NT2/D1 (cell line): ENCODE results near the gene XPO1.
"Not testable (repeated sequence)": the region's sequence is repeated elsewhere in the genome, so short reads cannot be mapped to it uniquely, and the experiment has no call there.

ENCODE experiments used
- DNase-seq: peaks from one replicate; pipeline ENCODE4 v3.0.0-alpha.2; 2011; ENCODE audit warnings: low read depth, low spot score
- H3K27me3 ChIP-seq: 2 replicates; pipeline ENCODE4 v1.6.0; 2011; ENCODE audit warnings: mild to moderate bottlenecking; ENCODE audit not compliant: insufficient read length, insufficient read depth
- H3K36me3 ChIP-seq: 2 replicates; pipeline ENCODE4 v1.6.1; 2011; ENCODE audit warnings: mild to moderate bottlenecking, low read length, mixed read lengths; ENCODE audit not compliant: insufficient read depth, insufficient read length
- H3K4me1 ChIP-seq: 2 replicates; pipeline ENCODE4 v1.5.1; 2011; ENCODE audit not compliant: insufficient read depth, insufficient read length
- H3K4me3 ChIP-seq: 2 replicates; pipeline ENCODE4 v1.5.1; 2011; ENCODE audit warnings: low read depth; ENCODE audit not compliant: insufficient read length
- H3K9ac ChIP-seq: 2 replicates; pipeline ENCODE4 v1.6.0; 2011; ENCODE audit warnings: low read depth; ENCODE audit not compliant: insufficient read length
- H3K9me3 ChIP-seq: 2 replicates; pipeline ENCODE4 v1.5.1; 2011; ENCODE audit warnings: mild to moderate bottlenecking, low read length; ENCODE audit not compliant: insufficient read depth
- SUZ12 ChIP-seq: IDR thresholded peaks from 2 replicates; pipeline ENCODE4 v1.6.1; 2011; ENCODE audit not compliant: insufficient read length, insufficient read depth; ENCODE audit errors: extremely low read depth
- YY1 ChIP-seq: IDR thresholded peaks from 2 replicates; pipeline ENCODE4 v1.6.1; 2011; ENCODE audit not compliant: insufficient read length, insufficient read depth
- ZNF274 ChIP-seq: IDR thresholded peaks from 2 replicates; pipeline ENCODE4 v1.6.1; 2011; ENCODE audit warnings: mild to moderate bottlenecking, low read depth, low read length

XPO1 gene

GRCh38 chr2:61470965-61471904 is 66.9 kb downstream of the XPO1 start, which contains the start of gene USP34:
USP34 (minus strand) TSS chr2:61471087; CDS start chr2:61470692, 395 bp downstream.
- H3K27me3 ChIP-seq, result no peaks in the 10 kb centered on the region
- TF ChIP-seq SUZ12 (no peak), YY1 (peak; percentile 24), ZNF274 (no peak)
- no peaks in the 10 kb centered on the region for H3K9me3 ChIP-seq
- H3K4me3 ChIP-seq, result peak within 1 kb of the TSS; percentile 85
- H3K4me1 ChIP-seq, result peaks cover 5% of the 10 kb centered on the region
- peaks cover 14% of the 10 kb centered on the region for H3K36me3 ChIP-seq
- peak within 1 kb of the TSS; percentile 90 for H3K9ac ChIP-seq
- DNase-seq, result peak; percentile 90

GRCh38 chr2:61470122-61470951 is 67.8 kb downstream of the XPO1 start:
- H3K4me3 ChIP-seq, result peak overlapping the region; percentile 63
- DNase-seq, result no peak
- peaks cover 5% of the 10 kb centered on the region for H3K4me1 ChIP-seq
- H3K36me3 ChIP-seq, result peaks cover 15% of the 10 kb centered on the region
- H3K27me3 ChIP-seq, result no peaks in the 10 kb centered on the region
- H3K9me3 ChIP-seq, result no peaks in the 10 kb centered on the region
- TF ChIP-seq YY1 (no peak), ZNF274 (no peak), SUZ12 (no peak)
- peak overlapping the region; percentile 85 for H3K9ac ChIP-seq

GRCh38 chr2:61469424-61470121 is 68.6 kb downstream of the XPO1 start:
- peaks cover 5% of the 10 kb centered on the region for H3K4me1 ChIP-seq
- no peak for TF ChIP-seq SUZ12
- TF ChIP-seq ZNF274, result no peak
- TF ChIP-seq YY1, result no peak
- H3K36me3 ChIP-seq, result peaks cover 15% of the 10 kb centered on the region
- H3K4me3 ChIP-seq, result peak overlapping the region; percentile 63
- DNase-seq, result no peak
- H3K9me3 ChIP-seq, result no peaks in the 10 kb centered on the region
- peak overlapping the region; percentile 85 for H3K9ac ChIP-seq
- no peaks in the 10 kb centered on the region for H3K27me3 ChIP-seq

- peaks cover 11% of the 10 kb centered on the region for H3K36me3 ChIP-seq
- H3K27me3 ChIP-seq, H3K9ac ChIP-seq, H3K9me3 ChIP-seq, DNase-seq, H3K4me1 ChIP-seq, H3K4me3 ChIP-seq: not testable (repeated sequence)
Measured at GRCh38 chr2:61468231-61468630, 69.9 kb downstream of the XPO1 start.

GRCh38 chr2:61465045-61465444 is 73.1 kb downstream of the XPO1 start:
- no peak for TF ChIP-seq ZNF274
- TF ChIP-seq SUZ12, result no peak
- TF ChIP-seq YY1, result no peak
- Histone ChIP-seq H3K4me3 (no peak overlapping the region), H3K9me3 (no peaks in the 10 kb centered on the region), H3K36me3 (peaks cover 11% of the 10 kb centered on the region), H3K9ac (no peak overlapping the region), H3K4me1 (no peaks in the 10 kb centered on the region), H3K27me3 (no peaks in the 10 kb centered on the region)
- no peak for DNase-seq

GRCh38 chr2:61463769-61464475 is 74.2 kb downstream of the XPO1 start:
- H3K9ac ChIP-seq, result no peak overlapping the region
- H3K9me3 ChIP-seq, result no peaks in the 10 kb centered on the region
- no peak for TF ChIP-seq SUZ12
- no peak for TF ChIP-seq YY1
- no peak for TF ChIP-seq ZNF274
- H3K4me1 ChIP-seq, result no peaks in the 10 kb centered on the region
- H3K36me3 ChIP-seq, result peaks cover 11% of the 10 kb centered on the region
- no peak for DNase-seq
- no peaks in the 10 kb centered on the region for H3K27me3 ChIP-seq
- H3K4me3 ChIP-seq, result no peak overlapping the region
